Lung (tissue), 12 donors: ENCODE results near the gene TNS4. TPM values are rescaled to one million over a fixed set of nuclear protein-coding genes. Genes with fewer than 3 reads are reported as not detected.

ENCODE experiments used
- ATAC-seq: fragments of 200-7000 bp; cut with Tn5 transposase; one replicate; pipeline ENCODE4 v1.9.1; 2020; ENCODE audit warnings: moderate number of reproducible peaks; ENCODE audit not compliant: insufficient read depth, low FRiP score
- DNase-seq, 3 donors: peaks; one replicate each; pipeline ENCODE4 v3.0.0-alpha.2; 2013 to 2017
- H3K27ac ChIP-seq, 2 donors: one replicate each; pipeline ENCODE4 v1.5.1; 2013; ENCODE audit warnings: mild to moderate bottlenecking in 2 of 2, moderate library complexity in 2 of 2, control low read depth in 1 of 2, inconsistent platforms in 1 of 2, low read depth in 1 of 2, low read length in 1 of 2
- H3K27me3 ChIP-seq, 3 donors: one replicate each; pipeline ENCODE4 v1.5.1; 2013; ENCODE audit warnings: low read length in 2 of 3; ENCODE audit not compliant: control insufficient read depth in 3 of 3, insufficient read depth in 3 of 3
- H3K36me3 ChIP-seq, 4 donors: one replicate each; pipeline ENCODE4 v1.5.1; 2013; ENCODE audit warnings: low read length in 4 of 4, mild to moderate bottlenecking in 1 of 4, moderate library complexity in 1 of 4; ENCODE audit not compliant: control insufficient read depth in 4 of 4, insufficient read depth in 4 of 4
- H3K4me1 ChIP-seq, 5 donors: one replicate each; pipeline ENCODE4 v1.5.1; 2013; ENCODE audit warnings: low read length in 5 of 5, mild to moderate bottlenecking in 2 of 5, moderate library complexity in 1 of 5; ENCODE audit not compliant: control insufficient read depth in 5 of 5, insufficient read depth in 5 of 5
- H3K4me3 ChIP-seq: one replicate; pipeline ENCODE4 v1.5.1; 2013; ENCODE audit warnings: mild to moderate bottlenecking, control low read depth, moderate library complexity
- H3K9ac ChIP-seq, 2 donors: one replicate each; pipeline ENCODE4 v1.5.1; 2013; ENCODE audit warnings: low read length in 2 of 2, control low read depth in 1 of 2; ENCODE audit not compliant: insufficient read depth in 1 of 2
- H3K9me3 ChIP-seq, 4 donors: one replicate each; pipeline ENCODE4 v1.5.1; 2013; ENCODE audit warnings: low read length in 3 of 4, mild to moderate bottlenecking in 1 of 4, moderate library complexity in 1 of 4; ENCODE audit not compliant: control insufficient read depth in 4 of 4, insufficient read depth in 3 of 4
- CTCF ChIP-seq: IDR thresholded peaks from 2 replicates; pipeline ENCODE4 v1.5.1; 2012; ENCODE audit warnings: mild to moderate bottlenecking; ENCODE audit errors: control extremely low read depth, extremely low read depth
- WGBS, 2 donors: extraction: QIAGEN DNeasy Blood & Tissue Kit; methylation state at CpG; one replicate each; pipeline ENCODE4 v1.1.7; 2013; 5-methylcytosine and 5-hydroxymethylcytosine counted together
- polyA plus RNA-seq, 2 donors: library from polyadenylated mRNA; stranded (reverse); fragments of 200-250 nt; gene quantifications; one replicate each; pipeline ENCODE4 v1.2.1, GENCODE V29; 2013
- total RNA-seq, 2 donors: library from RNA; depleted of rRNA in 1 of 2; stranded (reverse); fragments of >200 nt in 1 of 2; gene quantifications; one replicate each; pipeline ENCODE4 v1.2.1, GENCODE V29; 2014 to 2021
- donor health status: control.
- donor health status: control.
- donor health status: Bipolar disorder and iron deficiency.
- donor health status: healthy.
- donor health status: DM: yes; HTN: yes; CAD: no.

Gene TNS4
- total and polyA plus RNA-seq, 4 donors, result 0.17 to 6.8 (median 2.2) TPM

- H3K4me1 ChIP-seq, result peaks cover 0 to 14% (median 5%) of the 10 kb centered on the region in 5 donors
- H3K27ac ChIP-seq, result no peak overlapping the region
- H3K36me3 ChIP-seq, result no peaks in the 10 kb centered on the region
- no peak for TF ChIP-seq CTCF
- peaks cover 0 to 4% (median 0%) of the 10 kb centered on the region in 3 donors for H3K27me3 ChIP-seq
- no peak overlapping the region for H3K4me3 ChIP-seq
- WGBS, 2 donors, result 90 to 92% methylated on average over 7 of the region's 7 CpGs
- no peaks in the 10 kb centered on the region for H3K9me3 ChIP-seq
- DNase-seq, result no peak
- H3K9ac ChIP-seq, result no peak overlapping the region
- no peak for ATAC-seq
These were observed 13.9 kb downstream of the TNS4 start for GRCh38 chr17:40487371-40488020.

GRCh38 chr17:40486522-40487370 lies 14.7 kb downstream of the TNS4 start:
- no peak for TF ChIP-seq CTCF
- no peak for DNase-seq
- Histone ChIP-seq H3K9me3 (no peaks in the 10 kb centered on the region), H3K36me3 (no peaks in the 10 kb centered on the region), H3K4me1 (peaks cover 0 to 16% (median 5%) of the 10 kb centered on the region in 5 donors), H3K4me3 (no peak overlapping the region), H3K9ac (no peak overlapping the region), H3K27me3 (peaks cover 0 to 4% (median 0%) of the 10 kb centered on the region in 3 donors), H3K27ac (peak overlapping the region in 1 of 2 donors; percentile 46)
- 66 to 78% methylated on average over 12 of the region's 12 CpGs for WGBS, 2 donors
- peak; percentile 5 for ATAC-seq

GRCh38 chr17:40485851-40486521 lies 15.4 kb downstream of the TNS4 start:
- WGBS, 2 donors, result 56 to 70% methylated on average over 17 of the region's 17 CpGs
- peak in 2 of 3 donors; percentile 37 to 51 for DNase-seq
- Histone ChIP-seq H3K27ac (peak overlapping the region; percentile 2 to 49), H3K9me3 (no peaks in the 10 kb centered on the region), H3K9ac (no peak overlapping the region), H3K4me1 (peaks cover 0 to 16% (median 5%) of the 10 kb centered on the region in 5 donors), H3K4me3 (no peak overlapping the region), H3K27me3 (peaks cover 0 to 4% (median 0%) of the 10 kb centered on the region in 3 donors), H3K36me3 (no peaks in the 10 kb centered on the region)
- TF ChIP-seq CTCF, result no peak
- peak; percentile 67 for ATAC-seq
